ENCODE measurements around the gene ADAM29. TPM values are rescaled to one million over a fixed set of nuclear protein-coding genes. Genes with fewer than 3 reads are reported as not detected.

The ADAM29 gene
- total and polyA plus RNA-seq, 2 of the 8 experiments (the other 6 are each of a cell fraction or from before 2014, with no cell fraction given): 0.03 TPM; not detected in 1

DNA sequence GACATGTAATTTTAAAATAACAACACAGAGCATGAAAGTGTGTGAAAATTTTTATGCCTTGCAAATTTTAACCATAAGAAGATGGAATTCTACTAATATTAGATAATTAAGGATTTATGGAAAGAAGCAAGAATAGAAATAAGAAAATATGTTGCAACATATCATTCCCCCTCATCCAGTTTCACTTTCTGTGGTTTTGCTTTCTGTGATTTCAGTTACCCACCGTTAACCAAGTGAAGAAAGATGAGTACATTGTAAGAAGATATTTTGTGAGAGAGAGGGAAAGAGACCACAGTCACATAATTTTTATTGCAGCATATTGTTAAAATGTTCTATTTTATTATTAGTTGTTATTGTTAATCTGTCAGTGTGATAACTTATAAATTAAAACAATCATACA, 77.9 kb downstream of the ADAM29 start:
- Histone ChIP-seq H3K4ac (replicated peaks; ENCODE audit: insufficient read length, low read depth, low read length) (no peak overlapping the region), H3K79me2 (ENCODE audit: control insufficient read depth in 1 of 2, insufficient read depth in 2 of 2, low read length in 2 of 2) (no peaks in the 10 kb centered on the region), H3K27ac (ENCODE audit: low read depth, low read length) (no peak overlapping the region), H2BK20ac (ENCODE audit: low read length) (no peak overlapping the region), H3K23me2 (ENCODE audit: low read depth, low read length) (no peaks in the 10 kb centered on the region), H2BK15ac (ENCODE audit: low read length) (no peak overlapping the region), H3K4me1 (replicated peaks in 1 of 4; ENCODE audit: control insufficient read depth in 3 of 4, insufficient read depth in 4 of 4, low read length in 3 of 4) (no peaks in the 10 kb centered on the region), H2BK5ac (ENCODE audit: low read depth, low read length) (no peak overlapping the region), H3K27me3 (replicated peaks in 1 of 4; ENCODE audit: control insufficient read depth in 3 of 4, extremely low read depth in 1 of 4, insufficient read depth in 3 of 4, low read length in 3 of 4) (no peaks in the 10 kb centered on the region), H3K4me2 (ENCODE audit: insufficient read depth in 1 of 2, low read depth in 2 of 2, low read length in 2 of 2) (no peak overlapping the region), H3K18ac (ENCODE audit: extremely low read depth, low read length) (no peak overlapping the region), H2AK5ac (ENCODE audit: low read depth, low read length) (no peak overlapping the region), H4K5ac (ENCODE audit: insufficient read length, low read depth, low read length) (no peak overlapping the region), H3K56ac (replicated peaks; ENCODE audit: insufficient read length, low read depth, low read length) (no peak overlapping the region), H4K91ac (replicated peaks; ENCODE audit: insufficient read length, low read length) (no peak overlapping the region), H3K79me1 (ENCODE audit: low read depth, low read length) (no peaks in the 10 kb centered on the region), H3K4me3 (ENCODE audit: extremely low read depth in 1 of 4, insufficient read depth in 2 of 4, low read depth in 3 of 4, low read length in 4 of 4) (no peak overlapping the region), H4K8ac (ENCODE audit: extremely low read depth, insufficient read depth, low read length) (no peak overlapping the region), H3K9me3 (ENCODE audit: insufficient read depth in 2 of 2, low read depth in 1 of 2, low read length in 1 of 2) (no peaks in the 10 kb centered on the region), H4K20me1 (replicated peaks in 1 of 2; ENCODE audit: control insufficient read depth in 1 of 2, insufficient read depth in 2 of 2, low read length in 2 of 2) (no peaks in the 10 kb centered on the region), H2BK120ac (replicated peaks; ENCODE audit: low read depth, low read length) (no peak overlapping the region), H3K23ac (ENCODE audit: insufficient read length) (no peak overlapping the region), H3K9ac (replicated peaks in 1 of 4; ENCODE audit: extremely low read depth in 1 of 4, low read depth in 3 of 4, low read length in 3 of 4) (no peak overlapping the region), H2AFZ (ENCODE audit: low read length) (no peak overlapping the region), H3K36me3 (ENCODE audit: control insufficient read depth in 2 of 4, insufficient read depth in 4 of 4, low read length in 3 of 4) (no peaks in the 10 kb centered on the region), H3K14ac (ENCODE audit: insufficient read length) (no peak overlapping the region), H2BK12ac (ENCODE audit: low read depth, low read length) (no peak overlapping the region)
- POLR2A ChIA-PET (ENCODE audit: partially characterized antibody): no interaction called here
- CTCF ChIA-PET (ENCODE audit: partially characterized antibody): no interaction called here
- FAIRE-seq (no peak), DNase-seq (ENCODE audit: low read depth in 1 of 2, low spot score in 2 of 2) (no peak)
- 95% methylated on average over 1 of the region's 1 CpG; no CpG with 5 or more reads in 1 of the 2 experiments for WGBS, 2 experiments (ENCODE audit: extremely low coverage in 1 of 2, insufficient coverage in 1 of 2, insufficient read length in 1 of 2, insufficient replicate concordance in 2 of 2, low coverage in 1 of 2, low lambda C conversion rate in 2 of 2, missing lambda C conversion rate in 1 of 2)
- TF ChIP-seq CHD2 (IDR thresholded peaks at IDR 0.05; ENCODE audit: low read length) (no peak), KDM4A (IDR thresholded peaks at IDR 0.05; ENCODE audit: low read depth, low read length, severe bottlenecking) (no peak), HDAC6 (IDR thresholded peaks at IDR 0.05; ENCODE audit: low read depth, low read length) (no peak), TCF12 (IDR thresholded peaks at IDR 0.05; ENCODE audit: low read depth, low read length) (no peak), POLR2A (IDR thresholded peaks at IDR 0.05; ENCODE audit: control extremely low read depth in 1 of 2, low read depth in 2 of 2, low read length in 2 of 2) (no peak)
- TF ChIP-seq, protein P1, sequence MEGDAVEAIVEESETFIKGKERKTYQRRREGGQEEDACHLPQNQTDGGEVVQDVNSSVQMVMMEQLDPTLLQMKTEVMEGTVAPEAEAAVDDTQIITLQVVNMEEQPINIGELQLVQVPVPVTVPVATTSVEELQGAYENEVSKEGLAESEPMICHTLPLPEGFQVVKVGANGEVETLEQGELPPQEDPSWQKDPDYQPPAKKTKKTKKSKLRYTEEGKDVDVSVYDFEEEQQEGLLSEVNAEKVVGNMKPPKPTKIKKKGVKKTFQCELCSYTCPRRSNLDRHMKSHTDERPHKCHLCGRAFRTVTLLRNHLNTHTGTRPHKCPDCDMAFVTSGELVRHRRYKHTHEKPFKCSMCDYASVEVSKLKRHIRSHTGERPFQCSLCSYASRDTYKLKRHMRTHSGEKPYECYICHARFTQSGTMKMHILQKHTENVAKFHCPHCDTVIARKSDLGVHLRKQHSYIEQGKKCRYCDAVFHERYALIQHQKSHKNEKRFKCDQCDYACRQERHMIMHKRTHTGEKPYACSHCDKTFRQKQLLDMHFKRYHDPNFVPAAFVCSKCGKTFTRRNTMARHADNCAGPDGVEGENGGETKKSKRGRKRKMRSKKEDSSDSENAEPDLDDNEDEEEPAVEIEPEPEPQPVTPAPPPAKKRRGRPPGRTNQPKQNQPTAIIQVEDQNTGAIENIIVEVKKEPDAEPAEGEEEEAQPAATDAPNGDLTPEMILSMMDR (IDR thresholded peaks at IDR 0.05; ENCODE audit: control extremely low read depth in 1 of 3, insufficient read depth in 1 of 3, low read depth in 1 of 3, low read length in 3 of 3): no peak

Data from H1 (cell line).